Thyroid gland (tissue), 4 donors: Measurements from ENCODE around the gene PRPS1. TPM values are rescaled to one million over a fixed set of nuclear protein-coding genes. Genes with fewer than 3 reads are reported as not detected.

Source experiments
- DNase-seq, 2 donors: peaks; one replicate each; pipeline ENCODE4 v3.0.0-alpha.2; 2019
- H3K27ac ChIP-seq, 3 donors: fragments of 200-600 bp; sonication (generic); 1 replicate in 2 of 3; 2 replicates in 1 of 3; pipeline ENCODE4 v1.5.1; 2016 to 2019; ENCODE audit warnings: mild to moderate bottlenecking in 1 of 3, moderate library complexity in 1 of 3
- H3K27me3 ChIP-seq: fragments of 200-600 bp; sonication (generic); one replicate; pipeline ENCODE4 v1.5.1; 2019
- H3K36me3 ChIP-seq, 2 donors: fragments of 200-600 bp; sonication (generic); one replicate each; pipeline ENCODE4 v1.5.1; 2016 to 2019
- H3K4me1 ChIP-seq, 2 donors: fragments of 200-600 bp; sonication (generic); one replicate each; pipeline ENCODE4 v1.5.1; 2017 to 2019
- H3K4me3 ChIP-seq, 3 donors: fragments of 200-600 bp; sonication (generic); replicated peaks in 1 of 3; 1 replicate in 2 of 3; 2 replicates in 1 of 3; pipeline ENCODE4 v1.5.1; 2016; ENCODE audit warnings: mild to moderate bottlenecking in 1 of 3
- H3K9me3 ChIP-seq: fragments of 200-600 bp; sonication (generic); one replicate; pipeline ENCODE4 v1.5.1; 2017
- POLR2A ChIP-seq, 2 donors: fragments of 450-650 bp; IDR thresholded peaks; one replicate each; pipeline ENCODE4 v1.6.1; 2017; ENCODE audit warnings: antibody characterized with exemption in 2 of 2, mild to moderate bottlenecking in 2 of 2, moderate library complexity in 1 of 2
- WGBS, 2 donors: methylation state at CpG; one replicate each; pipeline ENCODE4 v1.1.5; 2017; 5-methylcytosine and 5-hydroxymethylcytosine counted together
- intact Hi-C: fragments of 100-400 bp; cut with DNase I; formaldehyde crosslinking; loops from one replicate; pipeline ENCODE4 v1.15.1; 2023
- total RNA-seq, 4 donors: library from RNA; depleted of rRNA; stranded (reverse); fragments of >200 nt; gene quantifications; one replicate each; pipeline ENCODE4 v1.2.3, GENCODE V29; 2016
- TF ChIP-seq, protein P1 (sequence below), 6 experiments: fragments of 200-600 bp in 3 of 6; fragments of 450-650 bp in 3 of 6; sonication (generic) in 3 of 6; IDR thresholded peaks; one replicate each; pipeline ENCODE4 v1.5.1; 2016 to 2019; ENCODE audit warnings: antibody characterized with exemption in 6 of 6, mild to moderate bottlenecking in 2 of 6, inconsistent platforms in 1 of 6, moderate library complexity in 1 of 6

The PRPS1 gene
- total RNA-seq, 4 donors from 2014 or later, result 45.1 to 69.6 (median 62.8) TPM

DNA sequence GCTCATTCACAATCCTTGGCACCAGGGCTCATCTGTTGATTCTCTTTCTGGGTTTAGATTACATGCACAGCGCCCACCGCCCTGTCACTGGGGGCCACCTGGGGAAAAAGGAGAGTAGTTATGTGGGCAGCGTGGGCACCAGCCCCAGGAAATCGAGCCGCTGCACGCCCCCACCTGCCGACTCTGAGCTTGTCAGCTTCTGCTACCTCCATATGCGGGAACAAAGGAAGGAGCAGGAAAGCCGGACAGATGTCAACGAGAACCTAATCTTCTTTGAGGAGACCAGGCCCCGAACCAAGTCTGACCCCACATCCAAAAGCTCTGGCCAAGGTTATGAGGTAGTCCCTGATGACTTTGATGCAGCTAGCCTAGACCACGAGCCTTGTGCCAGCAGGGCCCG lies 31.0 kb upstream of the PRPS1 start:
- Histone ChIP-seq H3K27ac (no peak overlapping the region), H3K36me3 (no peaks in the 10 kb centered on the region), H3K4me3 (no peak overlapping the region), H3K4me1 (no peaks in the 10 kb centered on the region), H3K9me3 (no peaks in the 10 kb centered on the region), H3K27me3 (no peaks in the 10 kb centered on the region)
- WGBS, 2 donors, result 94% methylated on average over 11 of the region's 13 CpGs; no CpG with 5 or more reads in 1 of the 2 donors
- DNase-seq, result no peak
- TF ChIP-seq, protein P1, sequence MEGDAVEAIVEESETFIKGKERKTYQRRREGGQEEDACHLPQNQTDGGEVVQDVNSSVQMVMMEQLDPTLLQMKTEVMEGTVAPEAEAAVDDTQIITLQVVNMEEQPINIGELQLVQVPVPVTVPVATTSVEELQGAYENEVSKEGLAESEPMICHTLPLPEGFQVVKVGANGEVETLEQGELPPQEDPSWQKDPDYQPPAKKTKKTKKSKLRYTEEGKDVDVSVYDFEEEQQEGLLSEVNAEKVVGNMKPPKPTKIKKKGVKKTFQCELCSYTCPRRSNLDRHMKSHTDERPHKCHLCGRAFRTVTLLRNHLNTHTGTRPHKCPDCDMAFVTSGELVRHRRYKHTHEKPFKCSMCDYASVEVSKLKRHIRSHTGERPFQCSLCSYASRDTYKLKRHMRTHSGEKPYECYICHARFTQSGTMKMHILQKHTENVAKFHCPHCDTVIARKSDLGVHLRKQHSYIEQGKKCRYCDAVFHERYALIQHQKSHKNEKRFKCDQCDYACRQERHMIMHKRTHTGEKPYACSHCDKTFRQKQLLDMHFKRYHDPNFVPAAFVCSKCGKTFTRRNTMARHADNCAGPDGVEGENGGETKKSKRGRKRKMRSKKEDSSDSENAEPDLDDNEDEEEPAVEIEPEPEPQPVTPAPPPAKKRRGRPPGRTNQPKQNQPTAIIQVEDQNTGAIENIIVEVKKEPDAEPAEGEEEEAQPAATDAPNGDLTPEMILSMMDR (IDR thresholded peaks at IDR 0.05), result no peak
- TF ChIP-seq POLR2A (IDR thresholded peaks at IDR 0.05), result no peak
- intact Hi-C loops, result no loop called here

DNA sequence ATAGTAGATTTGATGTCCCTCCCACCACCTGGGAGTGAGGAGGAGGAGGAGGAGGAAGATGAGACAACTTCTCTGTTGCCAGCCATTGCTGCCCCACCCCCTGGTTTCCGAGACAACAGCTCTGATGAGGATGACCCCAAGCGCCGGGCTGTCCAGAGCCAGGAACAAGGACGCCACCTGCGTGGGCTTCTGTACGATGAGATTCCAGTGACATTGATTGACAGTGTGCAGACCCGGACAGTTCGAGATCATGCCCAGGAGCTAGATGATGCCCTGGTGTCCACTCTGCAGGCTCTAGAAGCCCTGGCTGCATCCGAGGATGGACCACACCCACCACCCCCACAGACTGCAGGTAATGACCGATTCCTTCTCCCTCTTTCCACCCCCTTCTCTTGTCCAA lies 30.5 kb upstream of the PRPS1 start:
- no peak for DNase-seq
- Histone ChIP-seq H3K4me3 (no peak overlapping the region), H3K27ac (no peak overlapping the region), H3K9me3 (no peaks in the 10 kb centered on the region), H3K27me3 (no peaks in the 10 kb centered on the region), H3K36me3 (no peaks in the 10 kb centered on the region), H3K4me1 (no peaks in the 10 kb centered on the region)
- intact Hi-C loops, result no loop called here
- no peak for TF ChIP-seq POLR2A (IDR thresholded peaks at IDR 0.05)
- TF ChIP-seq, protein P1 (IDR thresholded peaks at IDR 0.05), result no peak
- 95 to 100% methylated on average over 1 to 10 of the region's 10 CpGs for WGBS, 2 donors

DNA sequence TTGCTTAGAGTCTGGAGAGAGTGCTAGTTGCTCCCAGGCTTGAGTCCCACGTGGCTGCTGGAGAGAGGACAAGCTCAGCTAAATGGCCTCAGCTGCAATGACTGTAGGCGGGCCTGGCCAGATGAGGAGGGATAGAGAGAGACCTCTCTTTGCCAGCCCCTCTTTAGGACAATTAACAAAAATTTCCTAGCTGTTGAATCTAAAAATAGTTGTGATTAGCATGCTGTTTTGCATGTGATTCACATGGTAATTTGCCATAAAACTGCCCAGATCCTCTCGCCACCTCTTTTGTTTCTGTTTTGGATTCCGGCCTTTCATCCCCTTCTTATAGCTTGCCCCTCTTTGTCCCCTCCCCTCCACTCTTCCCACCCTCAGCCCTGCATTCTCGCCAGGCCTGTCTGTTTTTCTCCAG lies 28.9 kb upstream of the PRPS1 start:
- Histone ChIP-seq H3K27me3 (no peaks in the 10 kb centered on the region), H3K9me3 (no peaks in the 10 kb centered on the region), H3K27ac (no peak overlapping the region), H3K36me3 (no peaks in the 10 kb centered on the region), H3K4me3 (no peak overlapping the region), H3K4me1 (no peaks in the 10 kb centered on the region)
- intact Hi-C loops, result no loop called here
- 74 to 86% methylated on average over 5 of the region's 5 CpGs for WGBS, 2 donors
- no peak for DNase-seq
- TF ChIP-seq POLR2A (IDR thresholded peaks at IDR 0.05), result no peak
- TF ChIP-seq, protein P1 (IDR thresholded peaks at IDR 0.05), result no peak

DNA sequence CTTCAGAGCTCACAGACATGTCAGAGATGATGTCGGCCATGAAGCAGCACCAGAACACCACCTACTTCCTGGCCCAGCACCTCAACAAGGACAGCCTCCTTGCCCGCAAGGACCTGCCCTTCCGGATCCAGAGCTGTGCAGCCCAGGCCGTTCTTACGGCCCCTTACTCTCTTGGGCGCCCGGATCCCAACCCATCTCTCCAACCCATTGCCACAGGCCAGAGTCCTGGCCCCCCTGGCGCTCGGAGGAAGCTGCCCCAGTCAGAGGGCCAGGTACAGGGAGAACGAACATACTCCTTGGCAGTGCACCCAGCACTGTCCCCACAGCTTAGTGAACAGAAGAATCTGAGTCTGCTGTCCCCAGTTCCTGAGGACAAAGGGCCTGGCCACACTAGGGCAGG lies 27.9 kb upstream of the PRPS1 start:
- TF ChIP-seq, protein P1 (IDR thresholded peaks at IDR 0.05), result no peak
- no peak for TF ChIP-seq POLR2A (IDR thresholded peaks at IDR 0.05)
- Histone ChIP-seq H3K4me3 (no peak overlapping the region), H3K9me3 (no peaks in the 10 kb centered on the region), H3K4me1 (no peaks in the 10 kb centered on the region), H3K36me3 (no peaks in the 10 kb centered on the region), H3K27ac (no peak overlapping the region), H3K27me3 (no peaks in the 10 kb centered on the region)
- no peak for DNase-seq
- intact Hi-C loops, result no loop called here
- 97 to 100% methylated on average over 1 to 10 of the region's 10 CpGs for WGBS, 2 donors

DNA sequence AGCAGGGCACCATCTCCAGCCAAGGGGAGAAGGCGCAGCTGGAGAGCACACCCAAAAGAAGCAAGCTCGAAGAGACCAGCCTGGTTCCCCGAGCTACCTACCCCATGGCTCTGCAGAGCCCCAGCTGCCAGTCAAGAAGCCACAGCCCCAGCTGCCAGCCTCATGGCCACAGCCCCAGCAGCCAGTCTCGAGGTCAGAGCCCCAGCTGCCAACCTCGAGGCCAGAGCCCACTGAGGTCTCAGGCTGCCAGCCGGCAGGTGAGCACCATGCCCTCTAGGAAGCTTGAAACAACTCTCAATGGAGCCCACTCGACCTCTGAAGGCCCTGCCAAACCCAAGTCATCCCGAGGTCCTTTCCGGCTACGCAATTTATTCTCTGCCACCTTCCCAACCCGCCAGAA lies 27.0 kb upstream of the PRPS1 start:
- TF ChIP-seq POLR2A (IDR thresholded peaks at IDR 0.05), result no peak
- TF ChIP-seq, protein P1 (IDR thresholded peaks at IDR 0.05), result no peak
- Histone ChIP-seq H3K4me1 (no peaks in the 10 kb centered on the region), H3K27ac (no peak overlapping the region), H3K27me3 (no peaks in the 10 kb centered on the region), H3K9me3 (no peaks in the 10 kb centered on the region), H3K36me3 (no peaks in the 10 kb centered on the region), H3K4me3 (no peak overlapping the region)
- no peak for DNase-seq
- intact Hi-C loops, result no loop called here
- 80% methylated on average over 1 of the region's 11 CpGs; no CpG with 5 or more reads in 1 of the 2 donors for WGBS, 2 donors
